HL-60 (cell line): Measurements from ENCODE around the gene NTRK2.

Experiments used
- DNase-seq, 2 experiments: peaks; one replicate each; pipeline ENCODE4 v3.0.0-alpha.2; 2010 to 2020; ENCODE audit warnings: low read depth in 1 of 2, low spot score in 1 of 2
- H3K27ac ChIP-seq: fragments of 250-450 bp; sonication (Bioruptor Pico); replicated peaks from 2 replicates; pipeline ENCODE4 v1.5.1; 2020; ENCODE audit warnings: mild to moderate bottlenecking, moderate library complexity
- H3K27me3 ChIP-seq: fragments of 250-450 bp; sonication (Bioruptor Pico); 2 replicates; pipeline ENCODE4 v1.5.1; 2021; ENCODE audit warnings: mild to moderate bottlenecking, moderate library complexity; ENCODE audit not compliant: insufficient read depth, poor library complexity, severe bottlenecking
- H3K4me3 ChIP-seq: replicated peaks from 2 replicates; pipeline ENCODE4 v1.5.1; 2011; ENCODE audit warnings: mild to moderate bottlenecking, control low read depth, low read length; ENCODE audit not compliant: insufficient read depth
- CTCF ChIP-seq: IDR thresholded peaks from one replicate; pipeline ENCODE4 v1.5.1; 2011; ENCODE audit warnings: low read length, control low read depth, inconsistent platforms; ENCODE audit not compliant: insufficient read depth
- GABPA ChIP-seq: IDR thresholded peaks from 2 replicates; pipeline ENCODE4 v1.6.1; 2012; ENCODE audit warnings: low read depth
- POLR2AphosphoS5 ChIP-seq: IDR thresholded peaks from 2 replicates; pipeline ENCODE4 v1.6.1; 2012; ENCODE audit warnings: low read depth
- REST ChIP-seq: IDR thresholded peaks from 2 replicates; pipeline ENCODE4 v1.6.1; 2012; ENCODE audit warnings: low read depth; ENCODE audit not compliant: insufficient replicate concordance
- SPI1 ChIP-seq: IDR thresholded peaks from 2 replicates; pipeline ENCODE4 v1.6.1; 2012; ENCODE audit warnings: low read depth, mild to moderate bottlenecking, borderline replicate concordance

Gene NTRK2

GRCh38 chr9:84812847-84813246 lies 143.3 kb downstream of the NTRK2 start:
- DNase-seq, result no peak
- H3K4me3 ChIP-seq, result no peak overlapping the region
- H3K27me3 ChIP-seq, result peaks cover 3% of the 10 kb centered on the region
- H3K27ac ChIP-seq, result no peak overlapping the region
- TF ChIP-seq GABPA (no peak), POLR2AphosphoS5 (no peak), CTCF (no peak), SPI1 (no peak), REST (no peak)

- peaks cover 3% of the 10 kb centered on the region for H3K27me3 ChIP-seq
- H3K4me3 ChIP-seq, result no peak overlapping the region
- no peak overlapping the region for H3K27ac ChIP-seq
- TF ChIP-seq REST (no peak), CTCF (no peak), GABPA (no peak), POLR2AphosphoS5 (no peak), SPI1 (no peak)
- no peak for DNase-seq
Measured at GRCh38 chr9:84815554-84815953, 146.0 kb downstream of the NTRK2 start.

- peaks cover 8% of the 10 kb centered on the region for H3K27me3 ChIP-seq
- TF ChIP-seq GABPA (no peak), CTCF (no peak), REST (no peak), POLR2AphosphoS5 (no peak), SPI1 (no peak)
- no peak overlapping the region for H3K27ac ChIP-seq
- no peak for DNase-seq
- no peak overlapping the region for H3K4me3 ChIP-seq
Measured at GRCh38 chr9:84817038-84817437, 147.5 kb downstream of the NTRK2 start.
